Liver (tissue), 9 donors: Measurements from ENCODE around the gene ENOX1. TPM values are rescaled to one million over a fixed set of nuclear protein-coding genes. Genes with fewer than 3 reads are reported as not detected.

Source experiments
- DNase-seq: peaks from one replicate; pipeline ENCODE4 v3.0.0-alpha.2; 2017; ENCODE audit warnings: low spot score
- H3K27ac ChIP-seq, 2 donors: one replicate each; pipeline ENCODE4 v1.7.0; 2013; ENCODE audit warnings: inconsistent platforms in 2 of 2, low read length in 2 of 2, control low read depth in 1 of 2, low read depth in 1 of 2, mild to moderate bottlenecking in 1 of 2
- H3K27me3 ChIP-seq, 4 donors: one replicate each; pipeline versions ENCODE4 v1.6.1 to v1.7.0; 2013; ENCODE audit warnings: low read length in 3 of 4, inconsistent platforms in 1 of 4, mild to moderate bottlenecking in 1 of 4, moderate library complexity in 1 of 4; ENCODE audit not compliant: control insufficient read depth in 4 of 4, insufficient read depth in 4 of 4
- H3K36me3 ChIP-seq, 4 donors: one replicate each; pipeline versions ENCODE4 v1.6.1 to v1.7.0; 2013; ENCODE audit warnings: low read length in 3 of 4, mild to moderate bottlenecking in 3 of 4, low read depth in 1 of 4, moderate library complexity in 1 of 4; ENCODE audit not compliant: control insufficient read depth in 4 of 4, insufficient read depth in 3 of 4
- H3K4me1 ChIP-seq, 4 donors: one replicate each; pipeline versions ENCODE4 v1.6.1 to v1.7.0; 2013; ENCODE audit warnings: low read length in 3 of 4, mild to moderate bottlenecking in 3 of 4, moderate library complexity in 1 of 4; ENCODE audit not compliant: control insufficient read depth in 4 of 4, insufficient read depth in 4 of 4
- H3K4me3 ChIP-seq, 3 donors: one replicate each; pipeline versions ENCODE4 v1.6.1 to v1.7.0; 2013; ENCODE audit warnings: low read length in 3 of 3, control low read depth in 1 of 3, low read depth in 1 of 3, mild to moderate bottlenecking in 1 of 3
- H3K9ac ChIP-seq, 2 donors: one replicate each; pipeline ENCODE4 v1.7.0; 2013; ENCODE audit warnings: low read length in 2 of 2, mild to moderate bottlenecking in 2 of 2, moderate library complexity in 2 of 2, control low read depth in 1 of 2, low read depth in 1 of 2
- H3K9me3 ChIP-seq, 4 donors: one replicate each; pipeline versions ENCODE4 v1.6.1 to v1.7.0; 2013; ENCODE audit warnings: low read length in 3 of 4; ENCODE audit not compliant: control insufficient read depth in 4 of 4
- EGR1 ChIP-seq, 2 donors: IDR thresholded peaks; 2 replicates each; pipeline ENCODE4 v1.6.1; 2016 to 2018; ENCODE audit warnings: antibody characterized with exemption in 2 of 2, low read depth in 2 of 2
- FOXA1 ChIP-seq: IDR thresholded peaks from 2 replicates; pipeline ENCODE4 v1.6.1; 2016; ENCODE audit warnings: antibody characterized with exemption
- FOXA2 ChIP-seq: IDR thresholded peaks from 2 replicates; pipeline ENCODE4 v1.6.1; 2016; ENCODE audit warnings: antibody characterized with exemption
- GABPA ChIP-seq, 2 donors: IDR thresholded peaks in 1 of 2; conservative IDR thresholded peaks in 1 of 2; 2 replicates each; pipeline ENCODE4 v1.6.1; 2016; ENCODE audit warnings: antibody characterized with exemption in 2 of 2, mild to moderate bottlenecking in 1 of 2, moderate library complexity in 1 of 2
- HNF4G ChIP-seq: IDR thresholded peaks from 2 replicates; pipeline ENCODE4 v1.6.1; 2016; ENCODE audit warnings: antibody characterized with exemption
- JUND ChIP-seq, 2 donors: IDR thresholded peaks; 2 replicates each; pipeline ENCODE4 v1.6.1; 2016; ENCODE audit warnings: antibody characterized with exemption in 2 of 2
- NR2F2 ChIP-seq: IDR thresholded peaks from 2 replicates; pipeline ENCODE4 v1.6.1; 2016; ENCODE audit warnings: antibody characterized with exemption
- RAD21 ChIP-seq, 2 donors: IDR thresholded peaks; 2 replicates each; pipeline ENCODE4 v1.6.1; 2016; ENCODE audit warnings: antibody characterized with exemption in 2 of 2, mild to moderate bottlenecking in 2 of 2
- RXRA ChIP-seq, 2 donors: IDR thresholded peaks; 2 replicates each; pipeline ENCODE4 v1.6.1; 2017 to 2018; ENCODE audit warnings: antibody characterized with exemption in 2 of 2, mild to moderate bottlenecking in 1 of 2
- SP1 ChIP-seq: IDR thresholded peaks from 2 replicates; pipeline ENCODE4 v1.6.1; 2018; ENCODE audit warnings: antibody characterized with exemption, mild to moderate bottlenecking
- TAF1 ChIP-seq: conservative IDR thresholded peaks from 2 replicates; pipeline ENCODE4 v1.6.1; 2016; ENCODE audit warnings: antibody characterized with exemption, mild to moderate bottlenecking
- YY1 ChIP-seq: IDR thresholded peaks from 2 replicates; pipeline ENCODE4 v1.6.1; 2016; ENCODE audit warnings: antibody characterized with exemption, mild to moderate bottlenecking
- WGBS: extraction: QIAGEN DNeasy Blood & Tissue Kit; methylation state at CpG from one replicate; pipeline ENCODE4 v1.1.7; 2013; 5-methylcytosine and 5-hydroxymethylcytosine counted together
- polyA plus RNA-seq, 2 donors: library from polyadenylated mRNA; stranded (reverse) in 1 of 2; unstranded in 1 of 2; fragments of 200-250 nt in 1 of 2; fragments of >200 nt in 1 of 2; fragmentation: Nextera tagmentation in 1 of 2; extraction: Ambion mirVana in 1 of 2; gene quantifications; one replicate each; pipeline versions ENCODE4 v1.2.1 to v1.2.3, GENCODE V29; 2013 to 2015
- total RNA-seq, 2 donors: library from RNA; depleted of rRNA; stranded (reverse); fragments of >200 nt; gene quantifications; one replicate each; pipeline ENCODE4 v1.2.3, GENCODE V29; 2014
- TF ChIP-seq, protein P1 (sequence below): fragments of 150-350 bp; IDR thresholded peaks from 2 replicates; pipeline ENCODE4 v1.5.1; 2017; ENCODE audit warnings: improper control_type of control experiment, low read depth, low read length; ENCODE audit not compliant: missing input control
- TF ChIP-seq, protein P2 (sequence below): IDR thresholded peaks from 2 replicates; pipeline ENCODE4 v1.6.1; 2016; ENCODE audit warnings: antibody characterized with exemption
- TF ChIP-seq, protein P3 (sequence below): IDR thresholded peaks from 2 replicates; pipeline ENCODE4 v1.6.1; 2016; ENCODE audit warnings: antibody characterized with exemption
- TF ChIP-seq, protein P4 (sequence below): IDR thresholded peaks from 2 replicates; pipeline ENCODE4 v1.6.1; 2016; ENCODE audit warnings: antibody characterized with exemption, mild to moderate bottlenecking
- TF ChIP-seq, protein P5 (sequence below): IDR thresholded peaks from 2 replicates; pipeline ENCODE4 v1.6.1; 2016; ENCODE audit warnings: antibody characterized with exemption
- donor health status: healthy.
- donor health status: healthy.
- donor health status: healthy.
- donor health status: healthy.
- donor health status: healthy.

ENOX1 gene
- total and polyA plus RNA-seq, 4 donors = 0.02 to 0.33 (median 0.08) TPM; not detected in 1

DNA sequence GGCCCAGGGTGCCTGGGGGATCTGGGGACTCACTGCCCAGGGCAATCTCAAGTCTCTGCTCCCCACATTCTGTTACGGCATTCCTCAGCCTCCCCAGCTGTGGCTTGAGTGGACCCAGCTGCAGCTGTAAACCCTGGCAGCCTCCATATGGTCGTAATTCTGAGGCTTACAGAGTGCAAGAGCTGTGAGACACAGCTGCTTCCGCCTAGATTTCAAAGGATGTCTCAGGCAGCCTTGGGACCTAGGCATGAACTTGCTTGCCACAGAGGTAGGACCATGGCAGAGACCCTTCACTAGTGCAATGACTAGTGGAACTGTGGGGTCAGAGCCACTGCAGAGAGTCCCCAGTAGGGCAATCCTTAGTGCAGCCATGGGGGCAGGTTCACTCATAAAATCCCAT lies 297.5 kb downstream of the ENOX1 start:
- Histone ChIP-seq H3K9me3 (peaks cover 0 to 3% (median 0%) of the 10 kb centered on the region in 4 donors), H3K4me1 (no peaks in the 10 kb centered on the region), H3K27me3 (no peaks in the 10 kb centered on the region), H3K36me3 (no peaks in the 10 kb centered on the region), H3K27ac (no peak overlapping the region), H3K4me3 (no peak overlapping the region), H3K9ac (no peak overlapping the region)
- no peak for DNase-seq
- TF ChIP-seq TAF1 (no peak), GABPA (IDR thresholded peaks at IDR 0.05 in 1 of 2, conservative IDR thresholded peaks at IDR 0.05 in 1 of 2) (no peak), NR2F2 (no peak), RXRA (IDR thresholded peaks at IDR 0.05) (no peak), HNF4G (no peak), YY1 (no peak), EGR1 (IDR thresholded peaks at IDR 0.05; ENCODE audit: low read depth in 2 of 2) (no peak), FOXA2 (no peak), FOXA1 (no peak), SP1 (no peak), JUND (IDR thresholded peaks at IDR 0.05) (no peak)
- TF ChIP-seq, protein P1, sequence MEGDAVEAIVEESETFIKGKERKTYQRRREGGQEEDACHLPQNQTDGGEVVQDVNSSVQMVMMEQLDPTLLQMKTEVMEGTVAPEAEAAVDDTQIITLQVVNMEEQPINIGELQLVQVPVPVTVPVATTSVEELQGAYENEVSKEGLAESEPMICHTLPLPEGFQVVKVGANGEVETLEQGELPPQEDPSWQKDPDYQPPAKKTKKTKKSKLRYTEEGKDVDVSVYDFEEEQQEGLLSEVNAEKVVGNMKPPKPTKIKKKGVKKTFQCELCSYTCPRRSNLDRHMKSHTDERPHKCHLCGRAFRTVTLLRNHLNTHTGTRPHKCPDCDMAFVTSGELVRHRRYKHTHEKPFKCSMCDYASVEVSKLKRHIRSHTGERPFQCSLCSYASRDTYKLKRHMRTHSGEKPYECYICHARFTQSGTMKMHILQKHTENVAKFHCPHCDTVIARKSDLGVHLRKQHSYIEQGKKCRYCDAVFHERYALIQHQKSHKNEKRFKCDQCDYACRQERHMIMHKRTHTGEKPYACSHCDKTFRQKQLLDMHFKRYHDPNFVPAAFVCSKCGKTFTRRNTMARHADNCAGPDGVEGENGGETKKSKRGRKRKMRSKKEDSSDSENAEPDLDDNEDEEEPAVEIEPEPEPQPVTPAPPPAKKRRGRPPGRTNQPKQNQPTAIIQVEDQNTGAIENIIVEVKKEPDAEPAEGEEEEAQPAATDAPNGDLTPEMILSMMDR = no peak
- TF ChIP-seq, protein P2, sequence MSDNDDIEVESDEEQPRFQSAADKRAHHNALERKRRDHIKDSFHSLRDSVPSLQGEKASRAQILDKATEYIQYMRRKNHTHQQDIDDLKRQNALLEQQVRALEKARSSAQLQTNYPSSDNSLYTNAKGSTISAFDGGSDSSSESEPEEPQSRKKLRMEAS = no peak
- TF ChIP-seq, protein P3, sequence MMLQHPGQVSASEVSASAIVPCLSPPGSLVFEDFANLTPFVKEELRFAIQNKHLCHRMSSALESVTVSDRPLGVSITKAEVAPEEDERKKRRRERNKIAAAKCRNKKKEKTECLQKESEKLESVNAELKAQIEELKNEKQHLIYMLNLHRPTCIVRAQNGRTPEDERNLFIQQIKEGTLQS = no peak
- TF ChIP-seq, protein P4, sequence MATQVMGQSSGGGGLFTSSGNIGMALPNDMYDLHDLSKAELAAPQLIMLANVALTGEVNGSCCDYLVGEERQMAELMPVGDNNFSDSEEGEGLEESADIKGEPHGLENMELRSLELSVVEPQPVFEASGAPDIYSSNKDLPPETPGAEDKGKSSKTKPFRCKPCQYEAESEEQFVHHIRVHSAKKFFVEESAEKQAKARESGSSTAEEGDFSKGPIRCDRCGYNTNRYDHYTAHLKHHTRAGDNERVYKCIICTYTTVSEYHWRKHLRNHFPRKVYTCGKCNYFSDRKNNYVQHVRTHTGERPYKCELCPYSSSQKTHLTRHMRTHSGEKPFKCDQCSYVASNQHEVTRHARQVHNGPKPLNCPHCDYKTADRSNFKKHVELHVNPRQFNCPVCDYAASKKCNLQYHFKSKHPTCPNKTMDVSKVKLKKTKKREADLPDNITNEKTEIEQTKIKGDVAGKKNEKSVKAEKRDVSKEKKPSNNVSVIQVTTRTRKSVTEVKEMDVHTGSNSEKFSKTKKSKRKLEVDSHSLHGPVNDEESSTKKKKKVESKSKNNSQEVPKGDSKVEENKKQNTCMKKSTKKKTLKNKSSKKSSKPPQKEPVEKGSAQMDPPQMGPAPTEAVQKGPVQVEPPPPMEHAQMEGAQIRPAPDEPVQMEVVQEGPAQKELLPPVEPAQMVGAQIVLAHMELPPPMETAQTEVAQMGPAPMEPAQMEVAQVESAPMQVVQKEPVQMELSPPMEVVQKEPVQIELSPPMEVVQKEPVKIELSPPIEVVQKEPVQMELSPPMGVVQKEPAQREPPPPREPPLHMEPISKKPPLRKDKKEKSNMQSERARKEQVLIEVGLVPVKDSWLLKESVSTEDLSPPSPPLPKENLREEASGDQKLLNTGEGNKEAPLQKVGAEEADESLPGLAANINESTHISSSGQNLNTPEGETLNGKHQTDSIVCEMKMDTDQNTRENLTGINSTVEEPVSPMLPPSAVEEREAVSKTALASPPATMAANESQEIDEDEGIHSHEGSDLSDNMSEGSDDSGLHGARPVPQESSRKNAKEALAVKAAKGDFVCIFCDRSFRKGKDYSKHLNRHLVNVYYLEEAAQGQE = no peak
- WGBS = 76% methylated on average over 3 of the region's 3 CpGs

DNA sequence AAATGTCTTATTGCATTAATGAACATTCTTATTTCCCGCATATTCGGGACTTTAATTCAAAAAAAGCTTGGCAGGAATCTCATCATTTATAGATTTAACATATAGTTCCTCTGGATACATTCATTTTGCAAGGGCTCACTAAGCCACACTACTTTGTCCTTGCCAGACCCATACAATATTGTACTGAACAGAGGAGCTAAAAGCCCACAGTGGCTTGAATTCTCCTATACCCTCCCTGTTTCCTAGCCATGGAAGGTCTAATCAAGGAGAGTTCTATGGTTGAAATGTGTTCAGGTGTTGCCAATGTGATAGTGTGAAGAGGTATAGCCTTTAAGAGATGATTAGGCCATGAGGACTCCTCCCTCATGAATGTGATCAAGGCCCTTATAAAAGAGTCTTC lies 298.9 kb downstream of the ENOX1 start:
- no peak overlapping the region for H3K4me3 ChIP-seq
- H3K9ac ChIP-seq = no peak overlapping the region
- H3K36me3 ChIP-seq = no peaks in the 10 kb centered on the region
- H3K4me1 ChIP-seq = no peaks in the 10 kb centered on the region
- no peak for DNase-seq
- H3K27me3 ChIP-seq = no peaks in the 10 kb centered on the region
- TF ChIP-seq SP1 = no peak
- no peak for TF ChIP-seq YY1
- no peak for TF ChIP-seq GABPA (IDR thresholded peaks at IDR 0.05 in 1 of 2, conservative IDR thresholded peaks at IDR 0.05 in 1 of 2)
- TF ChIP-seq, protein P5, sequence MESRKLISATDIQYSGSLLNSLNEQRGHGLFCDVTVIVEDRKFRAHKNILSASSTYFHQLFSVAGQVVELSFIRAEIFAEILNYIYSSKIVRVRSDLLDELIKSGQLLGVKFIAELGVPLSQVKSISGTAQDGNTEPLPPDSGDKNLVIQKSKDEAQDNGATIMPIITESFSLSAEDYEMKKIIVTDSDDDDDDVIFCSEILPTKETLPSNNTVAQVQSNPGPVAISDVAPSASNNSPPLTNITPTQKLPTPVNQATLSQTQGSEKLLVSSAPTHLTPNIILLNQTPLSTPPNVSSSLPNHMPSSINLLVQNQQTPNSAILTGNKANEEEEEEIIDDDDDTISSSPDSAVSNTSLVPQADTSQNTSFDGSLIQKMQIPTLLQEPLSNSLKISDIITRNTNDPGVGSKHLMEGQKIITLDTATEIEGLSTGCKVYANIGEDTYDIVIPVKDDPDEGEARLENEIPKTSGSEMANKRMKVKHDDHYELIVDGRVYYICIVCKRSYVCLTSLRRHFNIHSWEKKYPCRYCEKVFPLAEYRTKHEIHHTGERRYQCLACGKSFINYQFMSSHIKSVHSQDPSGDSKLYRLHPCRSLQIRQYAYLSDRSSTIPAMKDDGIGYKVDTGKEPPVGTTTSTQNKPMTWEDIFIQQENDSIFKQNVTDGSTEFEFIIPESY = no peak
- TF ChIP-seq RAD21 (IDR thresholded peaks at IDR 0.05) = no peak
- H3K27ac ChIP-seq = no peak overlapping the region
- WGBS = 85% methylated on average over 2 of the region's 2 CpGs
- no peaks in the 10 kb centered on the region for H3K9me3 ChIP-seq
